OCI-LY3 (cell line): ENCODE measurements around the gene MYLIP.

Source experiments
- CTCF ChIP-seq: fragments of 200-600, 300-600 bp; sonication (generic); IDR thresholded peaks from 2 replicates; pipeline ENCODE4 v1.5.1; 2014; ENCODE audit warnings: antibody characterized with exemption, low read length, low read depth
- EZH2phosphoT487 ChIP-seq: fragments of 200-600 bp; shearing (Covaris generic); IDR thresholded peaks from 2 replicates; pipeline ENCODE4 v1.6.1; 2018; ENCODE audit warnings: antibody characterized with exemption, mixed run types, low read depth

- TF ChIP-seq CTCF (peak; percentile 56), EZH2phosphoT487 (no peak)
These were observed 40.0 kb downstream of the MYLIP start for GRCh38 chr6:16168858-16169257.
